Stomach (tissue), 9 donors: ENCODE results near the gene EEF1E1. TPM values are rescaled to one million over a fixed set of nuclear protein-coding genes. Genes with fewer than 3 reads are reported as not detected.

ENCODE experiments used
- DNase-seq, 2 donors: peaks; one replicate each; pipeline versions ENCODE4 v3.0.0 to v3.0.0-alpha.2; 2013 to 2019
- H3K27ac ChIP-seq, 5 donors: fragments of 200-600 bp in 4 of 5; sonication (generic) in 4 of 5; one replicate each; pipeline ENCODE4 v1.5.1; 2013 to 2019; ENCODE audit warnings: mild to moderate bottlenecking in 1 of 5, moderate library complexity in 1 of 5
- H3K27me3 ChIP-seq, 3 donors: fragments of 200-600 bp; sonication (generic); one replicate each; pipeline ENCODE4 v1.5.1; 2017 to 2019; ENCODE audit warnings: mixed run types in 1 of 3
- H3K36me3 ChIP-seq, 4 donors: fragments of 200-600 bp; sonication (generic); 1 replicate in 3 of 4; 2 replicates in 1 of 4; pipeline ENCODE4 v1.5.1; 2016 to 2019
- H3K4me1 ChIP-seq, 4 donors: fragments of 200-600 bp; sonication (generic); one replicate each; pipeline ENCODE4 v1.5.1; 2016 to 2019
- H3K4me3 ChIP-seq, 4 donors: fragments of 200-600 bp; sonication (generic) in 3 of 4; one replicate each; pipeline ENCODE4 v1.5.1; 2016 to 2019; ENCODE audit warnings: mild to moderate bottlenecking in 1 of 4
- H3K9me3 ChIP-seq, 4 donors: fragments of 200-600 bp; sonication (generic); one replicate each; pipeline ENCODE4 v1.5.1; 2016 to 2019
- EP300 ChIP-seq: sonication (generic); formaldehyde crosslinking; IDR thresholded peaks from one replicate; pipeline ENCODE4 v1.6.1; 2017; ENCODE audit warnings: antibody characterized with exemption
- POLR2A ChIP-seq, 4 donors: fragments of 450-650 bp; IDR thresholded peaks; one replicate each; pipeline ENCODE4 v1.6.1; 2016; ENCODE audit warnings: antibody characterized with exemption in 4 of 4, control low read depth in 2 of 4, mild to moderate bottlenecking in 1 of 4, moderate library complexity in 1 of 4
- POLR2AphosphoS5 ChIP-seq, 3 donors: sonication (generic); formaldehyde crosslinking; IDR thresholded peaks; one replicate each; pipeline ENCODE4 v1.6.1; 2016; ENCODE audit warnings: antibody characterized with exemption in 3 of 3
- WGBS, 5 donors: extraction: QIAGEN DNeasy Blood & Tissue Kit in 3 of 5; methylation state at CpG; one replicate each; pipeline versions ENCODE4 v1.1.5 to v1.1.7; 2013 to 2018; 5-methylcytosine and 5-hydroxymethylcytosine counted together
- intact Hi-C: fragments of 100-400 bp; cut with DNase I; formaldehyde crosslinking; loops from one replicate; pipeline ENCODE4 v1.15.1; 2023; ENCODE audit warnings: low total_unique reads
- polyA plus RNA-seq, 3 donors: library from polyadenylated mRNA; stranded (reverse); fragments of 200-250 nt; gene quantifications; one replicate each; pipeline ENCODE4 v1.2.3, GENCODE V29; 2013
- total RNA-seq, 5 donors: library from RNA; depleted of rRNA; stranded (reverse); fragments of >200 nt; gene quantifications; one replicate each; pipeline versions ENCODE4 v1.1.0 to v1.2.3, GENCODE V29; 2014 to 2016
- TF ChIP-seq, protein P1 (sequence below), 7 experiments: fragments of 450-650 bp in 4 of 7; fragments of 200-600 bp in 3 of 7; sonication (generic) in 3 of 7; IDR thresholded peaks; one replicate each; pipeline ENCODE4 v1.5.1; 2016 to 2019; ENCODE audit warnings: antibody characterized with exemption in 7 of 7, control low read depth in 2 of 7, mild to moderate bottlenecking in 1 of 7
- donor health status: healthy with polysubstance abuse.
- donor health status: Bipolar disorder and iron deficiency.
- donor health status: healthy.

Gene EEF1E1
- total and polyA plus RNA-seq, 8 donors = 0.87 to 51.3 (median 28.4) TPM

DNA sequence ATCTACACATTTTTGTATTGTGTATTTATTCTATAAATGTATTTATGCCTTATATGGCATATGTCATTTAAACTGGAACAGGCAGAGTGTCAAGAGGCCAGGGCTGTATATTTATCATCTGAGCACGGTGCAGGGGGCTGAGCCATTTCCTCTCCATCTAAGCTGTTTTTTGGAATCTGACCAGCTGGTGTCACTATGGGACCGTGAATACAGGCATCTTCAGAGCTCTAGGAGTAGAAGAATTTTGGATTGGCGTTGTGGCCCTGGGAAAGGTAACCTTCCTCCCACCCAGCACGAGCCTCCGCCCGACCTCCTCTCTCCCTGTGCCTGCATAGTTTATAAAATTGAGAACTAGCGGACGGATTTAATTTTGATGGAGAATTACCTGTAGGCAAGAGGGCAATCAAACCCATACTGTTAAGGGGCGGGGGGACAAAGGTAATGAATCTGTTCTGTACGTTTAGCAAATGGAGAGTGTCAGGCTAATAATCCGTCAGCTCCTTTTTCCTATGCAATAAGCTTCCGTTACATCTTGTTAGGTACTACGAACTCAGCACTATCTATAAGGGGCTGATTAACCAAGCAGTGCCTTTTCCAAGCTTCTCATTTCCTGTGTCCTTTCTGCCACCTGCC is 29.0 kb upstream of the EEF1E1 start:
- H3K9me3 ChIP-seq = no peaks in the 10 kb centered on the region
- H3K27ac ChIP-seq = no peak overlapping the region
- peak; percentile 54 to 82 for DNase-seq
- intact Hi-C loops = loop anchor here (5.0 kb wide), 1 partner anchor 91 kb away; no protein-coding TSS in a partner anchor
- H3K4me1 ChIP-seq = no peaks in the 10 kb centered on the region
- no peak for TF ChIP-seq EP300
- TF ChIP-seq, protein P1, sequence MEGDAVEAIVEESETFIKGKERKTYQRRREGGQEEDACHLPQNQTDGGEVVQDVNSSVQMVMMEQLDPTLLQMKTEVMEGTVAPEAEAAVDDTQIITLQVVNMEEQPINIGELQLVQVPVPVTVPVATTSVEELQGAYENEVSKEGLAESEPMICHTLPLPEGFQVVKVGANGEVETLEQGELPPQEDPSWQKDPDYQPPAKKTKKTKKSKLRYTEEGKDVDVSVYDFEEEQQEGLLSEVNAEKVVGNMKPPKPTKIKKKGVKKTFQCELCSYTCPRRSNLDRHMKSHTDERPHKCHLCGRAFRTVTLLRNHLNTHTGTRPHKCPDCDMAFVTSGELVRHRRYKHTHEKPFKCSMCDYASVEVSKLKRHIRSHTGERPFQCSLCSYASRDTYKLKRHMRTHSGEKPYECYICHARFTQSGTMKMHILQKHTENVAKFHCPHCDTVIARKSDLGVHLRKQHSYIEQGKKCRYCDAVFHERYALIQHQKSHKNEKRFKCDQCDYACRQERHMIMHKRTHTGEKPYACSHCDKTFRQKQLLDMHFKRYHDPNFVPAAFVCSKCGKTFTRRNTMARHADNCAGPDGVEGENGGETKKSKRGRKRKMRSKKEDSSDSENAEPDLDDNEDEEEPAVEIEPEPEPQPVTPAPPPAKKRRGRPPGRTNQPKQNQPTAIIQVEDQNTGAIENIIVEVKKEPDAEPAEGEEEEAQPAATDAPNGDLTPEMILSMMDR (IDR thresholded peaks at IDR 0.05) = peak in 4 of 7 experiments; percentile 18 to 57 (median 43)
- peaks cover 0 to 5% (median 0%) of the 10 kb centered on the region in 3 donors for H3K27me3 ChIP-seq
- no peak overlapping the region for H3K4me3 ChIP-seq
- 23 to 30% (median 27%) methylated on average over 13 of the region's 13 CpGs for WGBS, 5 donors
- H3K36me3 ChIP-seq = no peaks in the 10 kb centered on the region

DNA sequence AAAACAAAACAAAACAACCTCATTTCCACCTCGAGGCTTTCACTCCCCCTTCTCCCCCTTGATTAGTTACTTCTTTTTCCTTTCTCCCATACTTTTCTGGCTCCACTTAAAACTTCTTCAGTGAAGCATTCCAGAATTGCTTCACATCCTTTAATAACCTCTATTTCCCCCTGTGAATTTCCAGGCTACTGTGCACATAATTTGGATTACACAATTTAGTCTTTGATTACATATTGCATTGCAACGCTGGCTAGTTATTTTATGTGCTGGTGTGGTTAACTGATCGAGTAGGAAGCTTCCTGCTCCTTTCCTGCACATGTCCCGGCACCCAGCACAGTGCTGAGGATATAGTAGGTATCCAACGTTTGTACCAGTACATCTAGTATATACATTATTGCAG is 28.1 kb upstream of the EEF1E1 start:
- no peak overlapping the region for H3K4me3 ChIP-seq
- H3K36me3 ChIP-seq = no peaks in the 10 kb centered on the region
- no peaks in the 10 kb centered on the region for H3K9me3 ChIP-seq
- H3K27me3 ChIP-seq = peaks cover 0 to 5% (median 0%) of the 10 kb centered on the region in 3 donors
- H3K27ac ChIP-seq = no peak overlapping the region
- no peaks in the 10 kb centered on the region for H3K4me1 ChIP-seq
- 49 to 58% (median 51%) methylated on average over 5 of the region's 5 CpGs for WGBS, 5 donors
- DNase-seq = no peak
- TF ChIP-seq EP300 (no peak), POLR2AphosphoS5 (IDR thresholded peaks at IDR 0.05) (no peak), POLR2A (IDR thresholded peaks at IDR 0.05) (no peak)
- TF ChIP-seq, protein P1 (IDR thresholded peaks at IDR 0.05) = no peak
- intact Hi-C loops = loop anchor here (5.0 kb wide), 1 partner anchor 92 kb away; no protein-coding TSS in a partner anchor

DNA sequence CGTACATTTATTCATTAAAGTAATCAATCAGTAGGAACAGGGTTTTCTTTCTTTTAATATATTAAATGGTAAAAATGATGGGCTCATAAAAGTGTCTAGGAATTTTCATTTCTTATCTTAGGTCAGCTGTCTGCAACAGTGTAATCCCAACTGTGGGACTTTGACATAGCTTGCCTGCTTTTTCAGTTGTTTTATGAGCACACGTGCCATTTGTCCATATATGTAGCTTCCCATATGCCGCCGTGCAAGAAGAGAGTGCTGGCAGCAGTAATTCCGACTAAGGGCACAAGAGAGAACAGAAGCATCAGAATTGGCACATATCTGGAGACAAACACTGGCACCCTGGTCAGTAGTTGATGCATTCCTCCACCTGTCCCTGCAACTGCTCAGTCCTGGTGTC is 20.9 kb upstream of the EEF1E1 start:
- WGBS, 5 donors = 79 to 86% (median 82%) methylated on average over 5 of the region's 5 CpGs
- no peaks in the 10 kb centered on the region for H3K36me3 ChIP-seq
- no peak for TF ChIP-seq POLR2A (IDR thresholded peaks at IDR 0.05)
- H3K27me3 ChIP-seq = no peaks in the 10 kb centered on the region
- H3K27ac ChIP-seq = no peak overlapping the region
- intact Hi-C loops = no loop called here
- H3K4me3 ChIP-seq = no peak overlapping the region
- H3K4me1 ChIP-seq = no peaks in the 10 kb centered on the region
- H3K9me3 ChIP-seq = no peaks in the 10 kb centered on the region
- DNase-seq = no peak

DNA sequence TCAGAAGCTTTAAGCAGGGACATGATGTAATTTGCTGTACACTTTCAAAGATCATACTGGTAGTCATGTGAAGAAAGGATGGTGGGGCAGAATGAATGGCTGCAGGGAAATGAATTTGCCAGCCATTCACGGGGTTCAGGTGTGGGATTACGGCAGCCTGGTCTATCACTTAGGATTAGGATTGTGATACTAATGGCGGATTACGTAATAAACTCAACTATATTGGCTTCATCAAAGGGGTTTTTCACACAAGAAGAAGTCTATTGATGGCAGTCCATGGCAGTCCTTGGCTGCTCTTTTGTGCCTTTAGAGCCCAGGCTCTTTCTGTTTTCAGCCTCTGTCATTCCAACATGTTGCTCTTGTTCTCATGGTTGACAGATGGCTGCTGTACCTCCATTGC is 12.6 kb upstream of the EEF1E1 start:
- no peaks in the 10 kb centered on the region for H3K9me3 ChIP-seq
- TF ChIP-seq EP300 (no peak), POLR2AphosphoS5 (IDR thresholded peaks at IDR 0.05) (no peak), POLR2A (IDR thresholded peaks at IDR 0.05) (no peak)
- TF ChIP-seq, protein P1 (IDR thresholded peaks at IDR 0.05) = no peak
- no peaks in the 10 kb centered on the region for H3K27me3 ChIP-seq
- DNase-seq = no peak
- H3K27ac ChIP-seq = no peak overlapping the region
- no peak overlapping the region for H3K4me3 ChIP-seq
- H3K4me1 ChIP-seq = no peaks in the 10 kb centered on the region
- intact Hi-C loops = no loop called here
- WGBS, 5 donors = 70 to 95% (median 91%) methylated on average over 4 of the region's 4 CpGs
- no peaks in the 10 kb centered on the region for H3K36me3 ChIP-seq

DNA sequence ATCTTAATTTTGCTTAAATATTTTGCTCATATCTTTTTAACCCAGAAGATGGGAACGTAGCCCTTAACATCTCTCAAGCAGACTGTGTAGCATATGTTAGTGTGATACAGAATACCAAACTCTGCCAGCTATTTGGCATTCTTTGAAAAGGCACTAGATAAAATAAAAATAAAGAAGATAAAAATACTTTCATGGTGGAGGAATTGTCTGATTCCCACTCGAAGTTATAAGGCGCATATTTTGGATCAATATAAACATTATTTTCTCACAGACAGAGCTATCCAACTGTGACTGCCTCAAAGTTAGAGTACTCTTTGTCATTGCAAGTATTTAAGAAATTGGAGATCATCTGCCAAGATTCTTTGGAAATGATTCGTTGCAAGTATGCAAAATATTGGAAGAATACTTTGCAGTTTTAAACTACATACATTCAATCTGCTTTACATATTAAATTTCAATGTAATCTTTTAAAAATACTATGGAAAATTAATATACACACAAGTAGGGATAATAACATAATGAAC is 10.8 kb upstream of the EEF1E1 start:
- TF ChIP-seq EP300 (no peak), POLR2A (IDR thresholded peaks at IDR 0.05) (no peak), POLR2AphosphoS5 (IDR thresholded peaks at IDR 0.05) (no peak)
- TF ChIP-seq, protein P1 (IDR thresholded peaks at IDR 0.05) = no peak
- Histone ChIP-seq H3K4me1 (no peaks in the 10 kb centered on the region), H3K27ac (no peak overlapping the region), H3K27me3 (peaks cover 0 to 2% (median 0%) of the 10 kb centered on the region in 3 donors), H3K36me3 (no peaks in the 10 kb centered on the region), H3K4me3 (no peak overlapping the region), H3K9me3 (no peaks in the 10 kb centered on the region)
- DNase-seq = no peak
- intact Hi-C loops = no loop called here
- 60 to 73% (median 71%) methylated on average over 4 of the region's 4 CpGs for WGBS, 5 donors
